NCI-H446 treated with DMSO at 0.1 percent for 48 hours (cell line): ENCODE results near the gene PI4KA.
"Not testable (repeated sequence)": the region's sequence is repeated elsewhere in the genome, so short reads cannot be mapped to it uniquely, and the experiment has no call there.

ENCODE experiments used
- DNase-seq: peaks from one replicate; lab custom pipeline; 2025; lab: John Stamatoyannopoulos, UW

Gene PI4KA

GRCh38 chr22:20664594-20664959 is 194.0 kb downstream of the PI4KA start:
- no peak for DNase-seq

GRCh38 chr22:20663941-20664593 is 194.5 kb downstream of the PI4KA start:
- DNase-seq, result no peak

- no peak for DNase-seq
Observed at GRCh38 chr22:20663137-20663828, 195.3 kb downstream of the PI4KA start.

GRCh38 chr22:20662524-20663036 is 196.0 kb downstream of the PI4KA start:
- DNase-seq, result not testable (repeated sequence)

- DNase-seq, result no peak
Observed at GRCh38 chr22:20661473-20661872, 197.1 kb downstream of the PI4KA start.

GRCh38 chr22:20660441-20661054 is 198.1 kb downstream of the PI4KA start:
- DNase-seq, result no peak

GRCh38 chr22:20659920-20660319 is 198.7 kb downstream of the PI4KA start:
- no peak for DNase-seq

- DNase-seq, result no peak
Observed at GRCh38 chr22:20659258-20659657, 199.4 kb downstream of the PI4KA start.

GRCh38 chr22:20658433-20659222 is 200.0 kb downstream of the PI4KA start:
- no peak for DNase-seq

- no peak for DNase-seq
Observed at GRCh38 chr22:20657963-20658362, 200.6 kb downstream of the PI4KA start.
